ENCODE results near the gene ELN. TPM values are rescaled to one million over a fixed set of nuclear protein-coding genes. Genes with fewer than 3 reads are reported as not detected.

ELN gene
- total RNA-seq, 4 donors from 2014 or later = 29.0 to 65.7 (median 50.8) TPM

GRCh38 chr7:74051629-74052410 lies 23.8 kb downstream of the ELN start:
- H3K27me3 ChIP-seq = no peaks in the 10 kb centered on the region
- no peak overlapping the region for H3K27ac ChIP-seq
- H3K9me3 ChIP-seq = no peaks in the 10 kb centered on the region
- H3K4me3 ChIP-seq (replicated peaks in 1 of 3) = no peak overlapping the region
- peaks cover 4% of the 10 kb centered on the region in 2 donors for H3K4me1 ChIP-seq
- TF ChIP-seq CTCF (IDR thresholded peaks at IDR 0.05) (peak in 1 of 6 experiments; percentile 27), POLR2A (IDR thresholded peaks at IDR 0.05) (no peak)
- H3K36me3 ChIP-seq = no peaks in the 10 kb centered on the region
- DNase-seq = peak; percentile 27 to 32
- WGBS, 2 donors = 60 to 74% methylated on average over 8 to 13 of the region's 16 CpGs
- intact Hi-C loops (cut with DNase I) = no loop called here

- 63 to 73% methylated on average over 1 of the region's 1 CpG for WGBS, 2 donors
- no peak for DNase-seq
- Histone ChIP-seq H3K27ac (no peak overlapping the region), H3K9me3 (no peaks in the 10 kb centered on the region), H3K36me3 (no peaks in the 10 kb centered on the region), H3K4me1 (peaks cover 4% of the 10 kb centered on the region in 2 donors), H3K27me3 (no peaks in the 10 kb centered on the region), H3K4me3 (replicated peaks in 1 of 3) (no peak overlapping the region)
- intact Hi-C loops (cut with DNase I) = no loop called here
- TF ChIP-seq POLR2A (IDR thresholded peaks at IDR 0.05) (no peak), CTCF (IDR thresholded peaks at IDR 0.05) (no peak)
These were observed 24.7 kb downstream of the ELN start for GRCh38 chr7:74052628-74053027.

DNA sequence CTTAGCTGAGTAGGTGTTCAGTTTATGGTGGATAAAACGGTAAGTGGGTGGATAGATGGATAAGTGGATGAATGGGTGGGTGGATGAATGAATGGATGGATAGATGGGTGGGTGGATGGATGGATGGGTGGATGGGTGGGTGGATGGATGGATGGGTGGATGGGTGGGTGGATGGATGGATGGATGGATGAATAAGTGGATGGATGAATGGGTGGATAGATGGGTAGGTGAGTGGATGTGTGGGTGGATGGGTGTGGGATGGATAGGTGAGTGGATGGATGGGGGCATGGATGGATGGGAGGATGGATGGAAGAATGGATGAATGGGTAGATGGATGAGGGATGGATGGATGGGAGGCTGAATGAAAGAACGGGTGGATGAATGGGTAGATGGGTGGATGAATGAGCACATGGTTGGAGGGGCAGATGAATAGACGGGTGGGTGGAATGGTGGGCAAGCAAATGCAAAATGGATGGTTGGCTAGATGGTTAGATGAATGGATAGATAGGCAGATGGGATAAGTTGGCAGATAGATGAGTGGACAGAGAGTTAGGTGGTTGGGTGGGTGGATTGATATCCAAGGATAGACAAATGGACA lies 25.7 kb downstream of the ELN start:
- intact Hi-C loops (cut with DNase I) = no loop called here
- no peak overlapping the region for H3K27ac ChIP-seq
- TF ChIP-seq POLR2A (IDR thresholded peaks at IDR 0.05) (no peak), CTCF (IDR thresholded peaks at IDR 0.05) (no peak)
- H3K9me3 ChIP-seq = no peaks in the 10 kb centered on the region
- H3K36me3 ChIP-seq = no peaks in the 10 kb centered on the region
- no peaks in the 10 kb centered on the region for H3K27me3 ChIP-seq
- H3K4me3 ChIP-seq (replicated peaks in 1 of 3) = no peak overlapping the region
- WGBS, 2 donors = 92 to 96% methylated on average over 3 of the region's 3 CpGs
- DNase-seq = no peak
- peaks cover 4% of the 10 kb centered on the region in 2 donors for H3K4me1 ChIP-seq

- no peak for TF ChIP-seq CTCF (IDR thresholded peaks at IDR 0.05)
- no peak for TF ChIP-seq POLR2A (IDR thresholded peaks at IDR 0.05)
- no peak for DNase-seq
- Histone ChIP-seq H3K4me1 (peaks cover 16 to 22% of the 10 kb centered on the region in 2 donors), H3K27ac (no peak overlapping the region), H3K27me3 (no peaks in the 10 kb centered on the region), H3K36me3 (no peaks in the 10 kb centered on the region), H3K4me3 (replicated peaks in 1 of 3) (no peak overlapping the region), H3K9me3 (no peaks in the 10 kb centered on the region)
- intact Hi-C loops (cut with DNase I) = no loop called here
- WGBS, 2 donors = 86 to 89% methylated on average over 26 of the region's 26 CpGs
These were observed 28.3 kb downstream of the ELN start for GRCh38 chr7:74056096-74056915.

Measured in thyroid gland (tissue), 4 donors.